Activated CD8-positive, alpha-beta T cell treated with anti-CD3 and anti-CD28 coated beads for 36 hours (primary cell): Measurements from ENCODE around the gene SOX30. TPM values are rescaled to one million over a fixed set of nuclear protein-coding genes. Genes with fewer than 3 reads are reported as not detected.
"Not testable (repeated sequence)": the region's sequence is repeated elsewhere in the genome, so short reads cannot be mapped to it uniquely, and the experiment has no call there.

Experiments used
- ATAC-seq: fragments of 200-7000 bp; cut with Tn5 transposase; one replicate; pipeline ENCODE4 v1.10.0; 2021; ENCODE audit warnings: mild to moderate bottlenecking, moderate library complexity
- CTCF ChIA-PET: fragments of 350-600 bp; sonication (Branson Sonifier 250); formaldehyde crosslinking; loops from one replicate; lab custom pipeline; 2021; ENCODE audit warnings: antibody characterized with exemption; lab: Charles Lee
- POLR2A ChIA-PET: fragments of 350-600 bp; sonication (Branson Sonifier 250); formaldehyde crosslinking; loops from one replicate; lab custom pipeline; 2021; ENCODE audit warnings: antibody characterized with exemption; lab: Charles Lee
- DNase-seq: peaks from one replicate; pipeline ENCODE4 v3.0.0-alpha.2; 2020
- H3K27ac Mint-ChIP-seq: one replicate; pipeline ENCODE4 v1.8.0; 2021; ENCODE audit warnings: mild to moderate bottlenecking, mixed read lengths
- H3K27me3 Mint-ChIP-seq: one replicate; pipeline ENCODE4 v1.8.0; 2021; ENCODE audit warnings: mixed read lengths
- H3K36me3 Mint-ChIP-seq: one replicate; pipeline ENCODE4 v1.8.0; 2021; ENCODE audit warnings: low read depth, mixed read lengths
- H3K4me1 Mint-ChIP-seq: one replicate; pipeline ENCODE4 v1.8.0; 2021; ENCODE audit warnings: low read depth, mixed read lengths
- H3K4me3 Mint-ChIP-seq: one replicate; pipeline ENCODE4 v1.8.0; 2021; ENCODE audit warnings: mild to moderate bottlenecking, moderate library complexity, mixed read lengths
- H3K9me3 Mint-ChIP-seq: one replicate; pipeline ENCODE4 v1.8.0; 2021; ENCODE audit warnings: mixed read lengths
- intact Hi-C: fragments of 100-400 bp; cut with micrococcal nuclease; formaldehyde crosslinking; loops from one replicate; pipeline ENCODE4 v1.10.0; 2022
- total RNA-seq, 2 experiments: library from RNA; stranded (reverse); gene quantifications; one replicate each; pipeline ENCODE4 v1.2.3, GENCODE V29; 2021
- TF ChIP-seq, protein P1 (sequence below): fragments of 200-600 bp; IDR thresholded peaks from one replicate; pipeline ENCODE4 v1.8.0; 2022; ENCODE audit warnings: antibody characterized with exemption, mild to moderate bottlenecking

SOX30 gene
- total RNA-seq, 2 experiments from 2014 or later = 0.11 to 0.16 TPM

GRCh38 chr5:157679801-157680200 lies 27.6 kb upstream of the SOX30 start:
- CTCF ChIA-PET = no interaction called here
- DNase-seq = no peak
- intact Hi-C loops = no loop called here
- no peak overlapping the region for H3K4me3 Mint-ChIP-seq
- H3K4me1 Mint-ChIP-seq = no peaks in the 10 kb centered on the region
- H3K27me3 Mint-ChIP-seq = no peaks in the 10 kb centered on the region
- POLR2A ChIA-PET = no interaction called here
- TF ChIP-seq, protein P1, sequence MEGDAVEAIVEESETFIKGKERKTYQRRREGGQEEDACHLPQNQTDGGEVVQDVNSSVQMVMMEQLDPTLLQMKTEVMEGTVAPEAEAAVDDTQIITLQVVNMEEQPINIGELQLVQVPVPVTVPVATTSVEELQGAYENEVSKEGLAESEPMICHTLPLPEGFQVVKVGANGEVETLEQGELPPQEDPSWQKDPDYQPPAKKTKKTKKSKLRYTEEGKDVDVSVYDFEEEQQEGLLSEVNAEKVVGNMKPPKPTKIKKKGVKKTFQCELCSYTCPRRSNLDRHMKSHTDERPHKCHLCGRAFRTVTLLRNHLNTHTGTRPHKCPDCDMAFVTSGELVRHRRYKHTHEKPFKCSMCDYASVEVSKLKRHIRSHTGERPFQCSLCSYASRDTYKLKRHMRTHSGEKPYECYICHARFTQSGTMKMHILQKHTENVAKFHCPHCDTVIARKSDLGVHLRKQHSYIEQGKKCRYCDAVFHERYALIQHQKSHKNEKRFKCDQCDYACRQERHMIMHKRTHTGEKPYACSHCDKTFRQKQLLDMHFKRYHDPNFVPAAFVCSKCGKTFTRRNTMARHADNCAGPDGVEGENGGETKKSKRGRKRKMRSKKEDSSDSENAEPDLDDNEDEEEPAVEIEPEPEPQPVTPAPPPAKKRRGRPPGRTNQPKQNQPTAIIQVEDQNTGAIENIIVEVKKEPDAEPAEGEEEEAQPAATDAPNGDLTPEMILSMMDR = no peak
- no peaks in the 10 kb centered on the region for H3K9me3 Mint-ChIP-seq
- ATAC-seq = no peak
- no peak overlapping the region for H3K27ac Mint-ChIP-seq
- H3K36me3 Mint-ChIP-seq = no peaks in the 10 kb centered on the region

DNA sequence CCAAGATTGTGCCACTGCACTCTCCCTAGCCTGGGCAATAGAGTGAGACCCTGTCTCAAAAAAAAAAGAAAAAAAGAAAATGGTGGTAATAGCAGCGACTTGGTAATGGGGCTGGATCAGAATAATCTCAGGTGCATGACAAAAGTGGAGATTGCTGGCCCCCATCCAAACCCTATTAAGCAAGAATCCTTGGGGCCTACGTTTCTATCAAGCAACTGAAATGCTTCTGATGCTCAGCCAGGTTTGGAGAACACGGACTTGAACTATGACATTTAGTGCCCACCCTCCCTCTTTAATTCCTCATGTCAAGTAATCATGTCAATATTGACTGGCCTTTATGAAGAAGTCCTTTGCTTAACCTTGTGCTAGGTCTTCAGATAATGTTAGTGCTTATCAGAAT lies 25.7 kb upstream of the SOX30 start:
- no peaks in the 10 kb centered on the region for H3K4me1 Mint-ChIP-seq
- no peak overlapping the region for H3K4me3 Mint-ChIP-seq
- TF ChIP-seq, protein P1 = no peak
- DNase-seq (no peak), ATAC-seq (no peak)
- intact Hi-C loops = no loop called here
- POLR2A ChIA-PET = no interaction called here
- H3K27ac Mint-ChIP-seq = no peak overlapping the region
- no peaks in the 10 kb centered on the region for H3K36me3 Mint-ChIP-seq
- H3K27me3 Mint-ChIP-seq = no peaks in the 10 kb centered on the region
- CTCF ChIA-PET = interaction anchor here (0.8 kb wide), 1 partner anchor 27 kb away, joined by 3 read pairs; no protein-coding TSS in a partner anchor
- H3K9me3 Mint-ChIP-seq = no peaks in the 10 kb centered on the region

DNA sequence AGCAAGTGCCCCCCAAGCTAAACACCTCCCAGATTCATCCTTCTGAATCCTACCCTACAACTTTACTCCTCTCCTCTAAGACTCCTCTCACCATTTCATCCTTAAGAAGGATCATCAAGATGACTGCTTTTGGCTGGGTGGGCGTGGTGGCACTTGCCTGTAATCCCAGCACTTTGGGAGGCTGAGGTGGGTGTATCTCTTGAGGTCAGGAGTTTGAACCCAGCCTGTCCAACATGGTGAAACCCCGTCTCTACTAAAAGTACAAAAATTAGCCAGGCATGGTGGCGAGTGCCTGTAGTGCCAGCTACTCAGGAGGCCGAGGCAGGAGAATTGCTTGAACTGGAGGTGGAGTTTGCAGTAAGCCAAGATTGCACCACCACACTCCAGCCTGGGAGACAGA lies 22.1 kb upstream of the SOX30 start:
- Mint-ChIP-seq H3K4me1 (peaks cover 21% of the 10 kb centered on the region), H3K27me3 (peaks cover 26% of the 10 kb centered on the region)
- intact Hi-C loops, POLR2A ChIA-PET, DNase-seq, ATAC-seq, H3K36me3 Mint-ChIP-seq, H3K27ac Mint-ChIP-seq, H3K9me3 Mint-ChIP-seq, H3K4me3 Mint-ChIP-seq: not testable (repeated sequence)
- CTCF ChIA-PET = interaction anchor here (0.7 to 0.9 kb wide), 2 partner anchors 43 to 69 kb away, joined by 3 read pairs; no protein-coding TSS in a partner anchor

DNA sequence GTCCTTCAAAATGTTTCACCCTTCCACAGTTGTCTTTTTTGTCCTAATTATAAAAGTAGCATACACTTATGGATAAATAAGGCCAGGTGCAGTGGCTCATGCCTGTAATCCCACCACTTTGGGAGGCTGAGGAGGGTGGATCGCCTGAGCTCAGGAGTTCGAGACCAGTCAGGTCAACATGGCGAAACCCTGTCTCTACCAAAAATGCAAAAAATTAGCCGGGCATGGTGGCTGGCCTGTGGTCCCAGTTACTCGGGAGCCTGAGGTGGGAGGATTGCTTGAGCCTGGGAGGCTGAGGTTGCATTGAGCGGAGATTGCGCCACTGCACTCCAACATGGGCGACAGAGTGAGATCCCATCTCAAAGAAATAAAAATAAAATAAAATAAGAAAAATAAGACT lies 20.7 kb upstream of the SOX30 start:
- CTCF ChIA-PET = no interaction called here
- Mint-ChIP-seq H3K27me3 (peaks cover 30% of the 10 kb centered on the region), H3K27ac (no peak overlapping the region)

DNA sequence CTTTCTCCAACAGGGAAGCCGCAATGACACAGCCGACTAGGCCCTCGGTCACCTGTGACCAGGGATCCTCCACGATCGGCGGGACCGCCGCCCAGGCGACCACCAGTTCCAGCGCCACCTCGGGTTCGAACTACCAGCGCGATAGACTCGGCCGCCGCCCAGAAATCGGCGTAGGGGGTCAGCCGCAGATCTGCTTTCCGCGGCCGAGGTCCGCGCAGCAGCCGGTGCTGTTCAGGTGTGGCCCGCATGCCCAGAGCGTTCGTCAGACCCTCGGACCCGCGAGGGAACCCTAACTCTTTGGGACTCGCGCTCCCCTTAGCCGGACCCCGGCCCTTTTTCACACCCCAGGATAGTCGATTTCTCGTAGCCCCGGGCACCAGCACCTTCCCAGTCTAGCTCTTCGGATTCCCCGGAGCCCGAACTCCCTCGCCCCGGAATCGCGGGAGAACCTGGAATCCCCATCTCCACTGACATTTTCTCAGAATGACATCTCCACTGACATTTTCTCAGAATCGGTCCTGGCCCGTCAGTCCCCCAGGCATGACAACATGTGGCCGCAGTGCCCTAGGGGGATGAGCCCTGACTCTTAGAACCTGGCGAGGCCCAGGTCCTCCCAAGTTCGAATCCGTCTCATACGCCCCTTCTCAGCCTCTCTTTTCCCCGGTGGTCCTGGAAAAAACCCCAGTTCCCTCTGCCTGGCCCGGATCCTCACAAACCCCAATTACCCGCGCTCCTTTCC lies 19.5 kb upstream of the SOX30 start:
- DNase-seq (no peak), ATAC-seq (no peak)
- Mint-ChIP-seq H3K27ac (no peak overlapping the region), H3K36me3 (peaks cover 2% of the 10 kb centered on the region), H3K4me3 (peak overlapping the region; percentile 80), H3K27me3 (peaks cover 32% of the 10 kb centered on the region), H3K4me1 (peaks cover 21% of the 10 kb centered on the region), H3K9me3 (no peaks in the 10 kb centered on the region)
- intact Hi-C loops = no loop called here
- ChIA-PET CTCF (interaction anchor here (7.1 kb wide), 1 partner anchor 73 kb away, joined by 52 read pairs; the partner anchor contains the start of gene LSM11), POLR2A (no interaction called here)
- TF ChIP-seq, protein P1 = no peak

More for the DNA sequence above, 20.7 kb upstream of the SOX30 start:
- TF ChIP-seq, protein P1 = no peak
- Mint-ChIP-seq H3K4me3 (no peak overlapping the region), H3K4me1 (peaks cover 21% of the 10 kb centered on the region), H3K36me3 (peaks cover 2% of the 10 kb centered on the region), H3K9me3 (no peaks in the 10 kb centered on the region)
- POLR2A ChIA-PET = interaction anchor here (0.6 kb wide), 1 partner anchor 482 kb away, joined by 3 read pairs; no protein-coding TSS in a partner anchor
- intact Hi-C loops = no loop called here
- no peak for ATAC-seq
- no peak for DNase-seq
